HepG2 (cell line): ENCODE measurements around the gene HOXC9. TPM values are rescaled to one million over a fixed set of nuclear protein-coding genes. Genes with fewer than 3 reads are reported as not detected.

Experiments used
- CREBL2 ChIP-seq: sonication (generic); formaldehyde crosslinking; IDR thresholded peaks from 2 replicates; pipeline ENCODE4 v1.8.1; 2023; ENCODE audit warnings: missing genetic modification reagents, mild to moderate bottlenecking, borderline replicate concordance
- FOXO4 ChIP-seq: sonication (generic); formaldehyde crosslinking; conservative IDR thresholded peaks from 2 replicates; pipeline ENCODE4 v1.8.1; 2023; ENCODE audit warnings: missing genetic modification reagents
- GATA4 ChIP-seq: sonication (generic); IDR thresholded peaks from 2 replicates; pipeline ENCODE4 v1.6.1; 2016; ENCODE audit warnings: antibody characterized with exemption, low read depth, borderline replicate concordance
- HOXA9 ChIP-seq: sonication (generic); formaldehyde crosslinking; IDR thresholded peaks from 2 replicates; pipeline ENCODE4 v1.8.1; 2022; ENCODE audit warnings: missing genetic modification reagents, mild to moderate bottlenecking, moderate library complexity, borderline replicate concordance
- KLF12 ChIP-seq: sonication (generic); formaldehyde crosslinking; IDR thresholded peaks from 2 replicates; pipeline ENCODE4 v1.4.0; 2020; ENCODE audit warnings: missing genetic modification reagents, borderline replicate concordance
- REPIN1 ChIP-seq: sonication (generic); formaldehyde crosslinking; IDR thresholded peaks from 2 replicates; pipeline ENCODE4 v1.8.0; 2022; ENCODE audit warnings: missing genetic modification reagents, low read depth, mild to moderate bottlenecking, borderline replicate concordance
- SMARCE1 ChIP-seq: fragments of 450-650 bp; IDR thresholded peaks from 2 replicates; pipeline ENCODE4 v1.6.1; 2017; ENCODE audit warnings: borderline replicate concordance
- THAP9 ChIP-seq: sonication (generic); formaldehyde crosslinking; IDR thresholded peaks from 2 replicates; pipeline ENCODE4; 2020; ENCODE audit warnings: missing genetic modification reagents, mild to moderate bottlenecking, borderline replicate concordance
- ZKSCAN8 ChIP-seq: IDR thresholded peaks from 2 replicates; pipeline ENCODE4 v1.6.1; 2016; ENCODE audit warnings: borderline replicate concordance, missing genetic modification reagents, missing compliant biosample characterization
- ZNF235 ChIP-seq: sonication (generic); formaldehyde crosslinking; IDR thresholded peaks from 2 replicates; pipeline ENCODE4 v1.8.1; 2023; ENCODE audit warnings: mild to moderate bottlenecking, missing genetic modification reagents, borderline replicate concordance
- ZNF362 ChIP-seq: sonication (generic); formaldehyde crosslinking; IDR thresholded peaks from 2 replicates; pipeline ENCODE4 v1.4.0; 2020; ENCODE audit warnings: missing genetic modification reagents, mild to moderate bottlenecking, borderline replicate concordance
- ZNF891 ChIP-seq: sonication (generic); formaldehyde crosslinking; IDR thresholded peaks from 2 replicates; pipeline ENCODE4 v1.5.0; 2020; ENCODE audit warnings: mild to moderate bottlenecking, missing genetic modification reagents
- polyA plus RNA-seq, 8 experiments: library from polyadenylated mRNA; depleted of rRNA in 3 of 8; stranded (reverse) in 7 of 8; unstranded in 1 of 8; fragments of >200 nt; fragmentation: Illumina TruSeq in 4 of 8; extraction: Trizol in 4 of 8; gene quantifications; 2 replicates each; pipeline versions ENCODE4 v1.2.1 to v1.2.3, GENCODE V29; 2011 to 2016; ENCODE audit warnings: low read depth in 4 of 8, missing spikeins in 1 of 8, mixed read lengths in 1 of 8; ENCODE audit not compliant: insufficient read depth in 1 of 8
- total RNA-seq, 5 experiments: library from RNA; depleted of rRNA; stranded (reverse); fragments of >200 nt; fragmentation: Illumina TruSeq; extraction: Trizol; gene quantifications; 2 replicates each; pipeline ENCODE4 v1.2.3, GENCODE V29; 2016; ENCODE audit warnings: low read depth in 1 of 5

HOXC9 gene
- total and polyA plus RNA-seq, 2 of the 13 experiments (the other 11 are each of a cell fraction or from before 2014, with no cell fraction given), result 0.11 to 1.1 TPM

GRCh38 chr12:53971686-53972085, 28.3 kb upstream of the HOXC9 start (continued):
- TF ChIP-seq CREBL2, result no peak
- TF ChIP-seq HOXA9, result no peak
- TF ChIP-seq ZNF362 (CRISPR knock-in tag), result no peak
- TF ChIP-seq ZNF891 (CRISPR knock-in tag), result no peak
- no peak for TF ChIP-seq REPIN1 (CRISPR knock-in tag)
- TF ChIP-seq SMARCE1, result no peak
- TF ChIP-seq THAP9 (CRISPR knock-in tag), result no peak
- TF ChIP-seq ZNF235, result no peak
- TF ChIP-seq FOXO4 (CRISPR knock-in tag), result no peak
- no peak for TF ChIP-seq ZKSCAN8 (CRISPR knock-in tag)
- TF ChIP-seq GATA4, result no peak
- TF ChIP-seq KLF12 (CRISPR knock-in tag), result no peak
